Ammon's horn (tissue), 1 donor: ENCODE data around the gene ADARB1.

Experiments
- DNase-seq: peaks from one replicate; pipeline ENCODE4 v3.0.0-alpha.2; 2016; ENCODE audit warnings: low spot score

Gene ADARB1

DNA sequence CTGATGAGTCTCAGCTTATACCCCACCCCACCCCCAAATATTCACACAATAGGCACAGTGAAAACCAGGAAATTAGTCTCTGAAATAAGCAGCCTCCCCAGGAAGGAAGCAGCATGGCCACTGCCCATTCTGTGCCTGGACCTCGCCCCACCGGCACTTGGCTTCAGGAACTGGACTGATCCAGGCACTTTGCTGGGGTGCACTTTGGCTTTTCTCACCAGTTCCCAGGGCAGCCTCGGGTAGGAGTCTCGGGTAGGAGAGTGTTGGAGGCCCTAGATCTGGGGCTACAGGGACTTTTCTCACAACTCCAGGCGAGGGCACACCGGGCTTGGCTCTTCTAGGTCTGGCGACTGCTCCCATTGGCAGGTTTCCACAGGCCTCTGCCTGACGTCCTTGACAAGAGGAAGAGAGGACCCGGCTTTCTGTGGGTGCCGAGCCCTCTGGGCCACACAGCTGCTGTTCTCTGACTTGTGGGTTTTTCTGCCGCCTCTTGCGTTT, 18.7 kb downstream of the ADARB1 start:
- DNase-seq = no peak

DNA sequence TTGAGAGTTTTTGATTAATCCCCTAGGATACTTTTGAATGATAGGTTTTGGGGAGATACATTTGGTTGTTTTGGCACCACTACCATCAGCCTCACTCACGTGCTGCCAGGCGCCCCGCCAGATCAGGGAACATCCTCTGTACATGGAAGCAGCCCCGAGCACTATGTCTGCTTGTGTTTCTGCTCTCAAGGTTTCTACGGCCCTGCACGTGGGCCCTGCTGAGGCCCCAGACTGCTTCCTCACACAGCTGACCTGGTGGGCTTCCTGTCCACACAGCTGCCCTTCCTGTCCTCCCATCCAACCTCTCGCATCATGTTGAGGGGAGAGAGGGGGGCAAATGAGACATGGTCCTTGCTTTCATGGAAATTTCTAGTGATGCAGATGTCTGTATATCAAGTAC, 20.0 kb downstream of the ADARB1 start:
- DNase-seq = no peak

DNA sequence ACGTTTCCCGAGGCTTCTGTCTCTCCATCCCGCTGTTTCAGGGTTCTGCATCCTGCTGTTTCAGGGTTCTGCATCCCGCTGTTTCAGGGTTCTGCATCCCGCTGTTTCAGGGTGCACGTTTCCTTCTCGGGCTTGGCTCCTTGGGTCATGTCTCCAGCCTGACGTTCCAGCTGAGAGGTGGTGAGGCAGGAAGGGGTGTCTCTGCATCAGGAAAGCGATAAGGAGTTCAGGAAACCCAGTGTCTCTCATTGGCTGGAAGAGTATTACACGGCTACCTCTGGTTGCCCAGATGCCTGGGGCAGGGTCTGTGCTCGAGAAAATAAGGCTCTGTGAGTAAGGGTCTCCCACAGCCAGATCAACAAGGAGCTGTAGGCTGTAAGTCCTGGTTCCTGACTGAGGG, 21.1 kb downstream of the ADARB1 start:
- no peak for DNase-seq

DNA sequence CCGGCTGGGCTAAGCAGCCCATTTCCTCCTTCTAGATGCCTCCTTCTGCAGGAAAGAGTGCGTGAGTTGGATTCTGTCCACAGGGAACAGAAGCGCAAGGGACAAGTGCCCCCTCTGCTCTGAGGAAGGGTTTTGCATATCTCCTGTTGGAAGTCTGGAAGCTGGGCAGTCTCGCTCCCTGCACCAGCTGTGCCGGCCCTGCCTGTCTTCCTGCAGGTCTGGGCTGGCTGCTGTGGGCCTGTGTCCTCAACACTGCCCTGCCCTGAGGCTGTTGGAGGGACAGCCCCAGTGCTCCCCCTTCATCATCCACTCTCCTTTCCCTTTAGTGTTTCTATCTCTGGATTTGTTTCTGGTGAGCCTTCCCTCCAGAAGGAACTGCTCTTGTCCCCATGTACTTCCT, 21.8 kb downstream of the ADARB1 start:
- no peak for DNase-seq

DNA sequence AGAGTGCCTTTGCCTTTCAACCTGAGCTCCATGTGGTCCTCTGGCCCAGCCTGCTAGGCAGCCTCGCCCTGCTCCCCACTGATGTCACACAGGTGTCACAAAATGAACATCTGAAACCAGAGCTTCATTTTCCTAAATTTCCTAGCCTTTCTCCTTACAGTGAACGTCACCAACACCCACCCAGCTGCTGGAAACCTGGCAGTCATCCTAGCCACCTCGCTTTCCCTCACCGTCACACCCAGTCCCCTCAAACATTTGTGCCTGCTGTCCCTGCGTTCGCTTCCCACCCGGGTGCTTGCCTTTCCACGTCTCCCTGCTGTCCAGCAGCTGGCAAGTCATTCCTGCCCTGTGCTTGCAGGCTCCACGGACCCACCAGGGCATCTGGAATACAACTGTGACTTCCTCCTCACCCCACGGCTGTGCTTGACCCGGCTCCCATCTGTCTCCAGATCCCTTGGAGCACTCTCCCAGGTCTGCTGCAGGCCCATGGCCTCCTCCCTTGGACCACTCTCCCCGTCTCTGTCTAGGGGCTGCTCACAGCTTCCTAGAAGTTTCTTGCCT, 23.5 kb downstream of the ADARB1 start:
- no peak for DNase-seq

DNA sequence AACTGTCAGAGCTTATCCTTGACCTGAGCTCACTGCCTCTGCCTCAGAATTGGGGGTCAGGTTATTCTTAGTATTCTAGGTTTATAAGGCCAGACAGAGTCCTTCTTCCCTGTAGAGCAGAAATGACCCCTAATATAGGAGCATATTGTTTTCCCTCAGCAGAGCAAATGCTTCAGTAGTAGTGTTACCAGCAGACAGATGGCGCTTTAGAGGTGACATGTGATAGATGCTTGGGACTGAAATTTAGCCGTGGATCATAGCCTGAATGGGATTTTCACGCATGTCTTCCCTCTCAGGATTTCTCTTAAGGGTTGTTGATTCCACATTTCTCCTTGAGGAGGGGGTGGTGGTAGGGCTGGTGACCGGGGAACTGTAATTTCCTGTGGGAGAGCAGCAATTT, 24.5 kb downstream of the ADARB1 start:
- no peak for DNase-seq

DNA sequence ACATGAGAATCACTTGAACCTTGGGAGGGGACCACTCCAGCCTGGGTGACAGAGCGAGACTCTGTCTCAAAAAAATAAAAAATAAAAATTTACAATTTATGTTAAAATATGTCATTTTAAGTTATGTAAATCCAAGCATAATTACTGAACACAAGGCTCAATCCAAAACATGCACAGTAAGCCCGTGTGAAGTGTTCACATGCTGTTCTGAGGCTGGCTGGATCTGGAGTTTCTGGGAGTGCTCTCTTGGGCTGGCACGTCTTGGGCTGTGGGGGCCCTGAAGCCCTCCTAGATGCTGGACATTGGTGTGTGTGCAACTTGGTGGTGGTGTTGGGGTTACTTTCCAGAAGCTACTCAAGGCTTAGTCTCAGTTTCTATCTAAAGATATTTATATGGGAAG, 25.2 kb downstream of the ADARB1 start:
- no peak for DNase-seq

DNA sequence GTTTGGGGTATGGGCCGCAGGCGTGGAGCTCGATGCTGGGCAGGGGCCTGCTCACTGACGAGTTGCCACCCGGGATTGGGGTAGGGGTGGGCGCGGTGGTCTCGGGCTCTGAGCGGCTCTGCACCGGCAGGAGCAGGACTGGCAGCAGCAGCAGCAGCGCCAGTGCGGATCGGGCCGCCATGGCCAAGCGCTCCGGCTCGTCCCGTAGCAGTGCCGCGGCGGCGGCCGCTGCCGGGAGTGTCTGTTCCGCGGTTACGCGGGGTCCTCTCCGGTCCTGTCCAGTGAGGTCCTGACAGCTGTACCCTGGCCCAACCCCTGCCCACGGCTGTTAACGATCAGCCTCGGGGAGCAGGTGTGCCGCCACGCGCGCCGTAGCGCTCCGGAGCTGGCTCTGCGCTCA, 26.5 kb downstream of the ADARB1 start:
- DNase-seq = no peak

DNA sequence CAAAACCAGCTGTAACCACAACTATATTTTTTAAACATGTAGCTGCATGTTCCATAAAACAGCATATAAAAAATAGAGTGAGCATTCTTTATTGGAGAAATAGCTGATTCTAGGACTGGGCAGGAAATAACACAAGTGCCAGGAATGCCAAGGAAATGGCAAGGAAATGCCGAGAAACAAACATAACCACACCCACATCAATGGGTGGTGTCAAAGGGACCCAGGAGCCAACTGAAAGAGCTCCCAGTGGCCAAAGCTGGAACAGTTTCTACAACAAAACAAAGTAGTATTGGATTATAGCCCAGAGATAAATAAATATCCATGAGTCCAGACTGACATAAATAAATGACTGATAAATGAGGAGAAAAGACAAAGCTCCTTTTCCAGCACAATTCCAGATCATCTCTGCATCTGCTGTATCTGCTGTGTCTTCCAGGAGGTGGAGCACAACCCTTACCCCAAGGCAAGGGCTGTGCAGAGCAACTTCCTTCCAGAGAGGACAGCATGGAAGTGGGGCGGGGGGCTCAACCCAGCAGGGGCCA, 28.1 kb downstream of the ADARB1 start:
- DNase-seq = no peak

DNA sequence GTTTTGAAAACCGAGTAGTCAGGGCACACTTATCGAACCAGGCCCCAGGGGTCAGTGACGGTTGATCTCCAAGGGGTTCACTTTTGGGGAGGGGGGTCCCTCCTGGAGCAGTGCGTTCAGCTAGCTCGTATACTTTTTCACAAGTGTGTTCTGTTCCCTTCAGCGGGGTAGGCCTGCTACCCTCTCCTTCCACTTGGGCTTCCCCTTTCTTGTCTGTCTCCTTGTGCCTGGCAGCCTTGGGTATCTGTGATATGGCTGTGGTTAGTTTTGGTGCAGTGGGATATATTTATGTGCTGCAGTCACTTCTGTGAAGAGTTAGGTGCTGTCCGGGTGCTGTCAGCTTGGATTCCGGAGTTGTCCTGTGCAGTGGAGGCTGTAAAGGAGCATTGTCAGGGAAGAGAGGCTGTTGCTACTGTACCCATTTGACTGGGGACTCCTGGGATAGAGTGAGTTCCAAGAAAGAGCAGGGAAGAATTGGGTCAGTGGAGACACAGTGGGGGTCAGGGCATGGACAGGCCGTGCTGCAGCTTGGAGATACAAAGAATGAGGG, 29.7 kb downstream of the ADARB1 start:
- DNase-seq = no peak

DNA sequence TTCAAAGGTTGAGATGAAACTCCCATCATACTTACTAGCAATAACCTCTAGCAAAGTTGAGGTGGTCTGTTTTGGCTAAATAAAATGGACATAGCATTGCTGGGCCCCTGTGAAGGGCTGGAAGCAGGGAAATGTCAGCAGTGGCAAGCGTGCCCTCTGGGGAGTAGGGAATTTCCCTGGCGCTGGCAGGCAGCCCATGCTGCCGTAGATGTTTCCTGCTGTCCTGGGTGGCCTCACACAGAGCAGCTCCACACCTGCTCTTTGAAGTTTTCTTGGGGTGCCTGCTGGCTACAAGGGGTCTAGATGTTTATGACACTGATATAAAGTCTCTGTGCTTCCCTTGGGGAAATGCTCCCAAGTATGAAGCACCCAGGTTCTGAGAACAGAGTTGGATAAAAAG, 30.2 kb downstream of the ADARB1 start:
- no peak for DNase-seq

DNA sequence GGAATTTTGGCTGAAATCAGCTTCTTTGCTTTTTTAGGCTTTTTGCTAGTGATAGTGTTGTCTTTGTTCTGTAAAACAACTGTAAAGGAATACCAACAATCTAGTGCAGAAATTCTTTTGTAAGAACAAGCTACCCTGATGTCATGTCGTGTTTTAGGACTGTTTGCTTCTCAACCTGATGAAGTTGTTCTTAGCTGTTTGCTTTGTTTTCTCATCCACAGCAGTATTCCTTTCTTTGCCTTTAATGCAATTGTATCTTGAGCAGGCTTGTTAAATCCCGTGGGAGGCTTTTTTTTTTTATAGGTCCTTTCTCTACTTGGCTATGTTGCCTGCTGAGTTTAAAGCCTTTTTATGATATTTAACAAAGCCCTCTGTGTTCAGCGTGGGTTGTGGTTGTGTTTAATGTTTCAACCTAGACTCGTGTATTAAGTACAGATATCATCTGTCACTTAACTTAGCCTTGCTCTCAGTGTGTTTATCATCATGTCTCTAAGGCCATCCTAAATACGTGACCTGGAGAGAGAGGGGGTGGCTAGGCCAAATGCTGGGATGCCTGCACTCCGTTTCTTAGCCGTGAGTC, 31.6 kb downstream of the ADARB1 start:
- no peak for DNase-seq

DNA sequence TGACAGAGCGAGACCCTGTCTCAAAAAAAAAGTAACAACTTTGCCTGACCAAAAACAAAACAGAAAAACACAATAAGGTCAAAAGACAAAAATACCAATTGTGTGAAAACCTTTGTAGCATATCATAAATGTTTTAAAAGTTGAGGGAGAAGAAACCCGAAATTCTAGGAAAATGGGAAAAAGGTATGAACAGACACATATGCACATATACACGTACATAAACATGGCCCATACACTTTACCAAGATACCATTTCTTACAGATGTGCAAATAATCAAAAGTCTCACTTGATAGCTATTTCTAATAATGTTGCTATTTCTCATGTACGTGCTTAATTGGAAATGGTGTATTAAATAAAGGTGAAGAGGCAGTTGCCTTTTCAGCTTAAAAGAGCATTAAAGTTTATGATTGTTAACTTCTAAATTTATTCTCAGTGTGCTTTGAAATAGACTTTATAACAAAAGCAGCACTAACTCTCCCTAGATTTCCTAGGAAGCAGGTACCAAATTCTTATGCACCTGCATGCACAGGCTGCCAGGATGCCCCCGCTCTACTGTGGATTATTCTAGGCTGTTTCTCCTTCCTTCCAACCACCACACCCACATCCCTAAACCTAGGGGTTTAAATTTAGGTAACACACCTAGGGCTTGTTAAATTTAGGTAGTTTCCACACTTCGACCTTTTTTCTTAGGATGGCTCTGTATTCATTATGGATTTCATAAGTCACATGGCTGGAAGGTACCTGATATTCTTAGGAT, 33.8 kb downstream of the ADARB1 start:
- no peak for DNase-seq

DNA sequence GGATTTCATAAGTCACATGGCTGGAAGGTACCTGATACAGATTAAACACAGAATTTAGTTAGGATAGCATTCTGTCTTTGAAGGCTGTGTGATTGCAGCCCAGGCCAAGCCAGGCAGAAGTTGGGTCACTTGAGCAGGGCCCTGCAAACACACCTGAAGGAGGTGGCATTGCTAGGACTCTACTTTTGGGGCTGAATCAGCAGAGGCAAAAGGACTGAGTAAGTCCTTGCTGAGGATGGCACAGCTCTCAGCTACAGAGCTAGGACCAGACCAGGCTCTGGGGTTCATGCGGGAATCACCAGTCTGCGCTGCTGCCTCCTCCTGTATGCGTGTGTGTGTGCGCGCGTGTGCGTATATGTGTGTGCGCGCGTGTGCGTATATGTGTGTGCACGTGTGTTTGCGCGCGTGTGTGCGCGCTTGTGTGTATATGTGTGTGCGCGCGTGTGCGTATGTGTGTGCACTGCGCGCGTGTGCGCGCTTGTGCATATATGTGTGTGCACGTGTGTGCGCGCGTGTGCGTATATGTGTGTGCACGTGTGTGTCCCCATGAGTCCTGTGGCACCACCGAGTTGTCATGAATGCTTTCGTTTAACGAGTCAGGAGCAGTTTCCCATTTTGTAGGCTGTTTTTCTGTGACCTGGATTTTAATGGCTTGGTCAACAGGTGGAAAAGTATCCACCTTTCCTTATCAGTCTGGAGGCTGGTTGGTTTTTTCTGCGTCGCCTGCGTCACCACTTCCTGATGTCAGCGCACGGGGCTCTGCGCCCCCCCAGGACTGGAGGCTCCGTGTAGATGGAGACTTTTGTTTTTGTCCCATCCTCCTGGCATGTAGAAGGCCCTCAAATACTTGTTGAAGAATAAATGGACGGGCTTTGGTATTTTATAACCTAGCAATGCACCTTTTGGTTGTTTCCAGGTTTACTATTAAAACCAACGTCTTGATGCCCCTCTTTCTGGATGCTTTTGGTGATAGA, 34.7 kb downstream of the ADARB1 start:
- DNase-seq = no peak

DNA sequence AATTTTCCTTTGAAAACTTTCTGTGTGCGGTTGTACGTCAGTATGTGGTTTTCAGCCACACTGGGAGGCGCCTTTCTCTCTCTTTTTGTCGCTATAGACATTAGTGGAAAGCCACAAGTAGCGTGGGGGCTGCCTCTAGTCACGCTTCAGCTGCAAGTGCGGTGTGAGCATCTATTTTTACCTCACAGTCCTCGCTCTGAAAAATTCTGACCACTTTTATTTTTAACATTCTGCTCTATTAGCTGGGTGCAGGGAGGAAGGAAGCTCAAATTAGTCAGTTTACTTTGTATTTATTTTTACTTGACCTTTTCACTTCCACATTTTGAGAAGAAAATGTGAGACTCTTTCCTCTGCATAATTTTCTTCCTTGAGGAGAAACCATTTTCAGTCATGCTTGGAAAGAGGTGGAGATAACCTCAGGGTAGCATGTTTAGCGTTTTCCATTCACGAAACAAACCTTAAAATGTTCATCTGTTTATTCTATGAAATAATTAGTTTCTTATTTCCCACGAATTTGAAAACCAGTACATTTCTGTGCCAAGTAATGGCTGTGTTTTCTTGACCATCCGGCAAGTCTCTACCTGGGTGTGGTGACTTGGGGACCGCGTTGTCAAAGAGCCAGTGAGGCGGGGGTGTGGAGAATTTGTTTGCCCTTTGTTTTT, 35.6 kb downstream of the ADARB1 start:
- peak; percentile 24 for DNase-seq

DNA sequence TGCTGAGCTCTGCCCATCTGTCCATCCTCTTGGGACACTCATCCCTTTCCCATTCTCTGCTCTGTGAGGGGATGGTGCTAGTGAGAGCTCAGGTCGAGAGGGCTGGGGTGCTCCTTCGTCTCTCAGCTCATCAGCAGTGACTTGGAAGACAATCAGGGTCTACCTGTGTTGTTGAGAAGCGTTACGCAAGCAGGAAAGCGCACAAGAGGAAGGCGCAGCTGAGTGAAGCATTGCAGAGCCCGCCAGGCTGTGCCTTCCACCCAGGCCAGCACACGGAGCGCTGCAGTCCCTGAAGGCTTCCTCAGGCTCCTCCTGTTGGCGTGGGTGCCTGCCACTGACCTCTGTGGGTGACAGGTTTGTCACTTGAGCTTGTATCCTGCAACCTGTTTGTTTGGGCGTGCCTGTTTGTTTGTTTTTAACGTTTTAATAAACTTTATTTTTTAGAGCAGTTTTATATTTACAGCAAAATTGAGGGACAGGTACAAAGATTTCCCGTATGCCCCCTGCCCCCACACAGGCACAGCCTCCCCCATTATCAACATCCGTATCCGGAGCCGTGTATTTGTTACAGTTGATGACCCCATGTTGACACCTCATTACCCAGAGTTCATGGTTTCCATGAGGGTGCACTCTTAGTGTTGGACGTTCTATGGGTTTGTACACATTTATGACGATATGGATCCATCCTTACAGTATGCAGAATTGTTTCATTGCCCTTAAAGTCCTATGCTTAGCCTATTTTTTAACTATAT, 36.7 kb downstream of the ADARB1 start:
- DNase-seq = no peak

DNA sequence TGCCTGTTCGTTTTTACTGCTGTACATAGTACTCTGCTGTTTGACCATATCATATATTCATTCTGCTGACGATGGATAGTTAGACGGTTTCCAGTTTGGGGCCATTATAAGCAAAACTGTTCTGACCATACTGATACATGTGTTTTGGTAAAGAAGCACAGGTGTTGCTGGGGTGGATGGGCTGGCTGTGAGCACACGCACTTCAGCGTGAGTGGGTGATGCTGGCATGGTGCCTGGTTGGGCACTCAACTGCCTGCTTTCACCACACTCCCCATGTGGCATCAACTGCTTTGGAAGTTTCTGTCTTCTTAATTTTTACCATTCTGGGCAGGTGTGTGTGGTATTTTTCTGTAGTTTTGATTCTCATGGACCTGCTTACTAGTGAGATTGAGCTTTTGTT, 37.3 kb downstream of the ADARB1 start:
- peak; percentile 56 for DNase-seq

DNA sequence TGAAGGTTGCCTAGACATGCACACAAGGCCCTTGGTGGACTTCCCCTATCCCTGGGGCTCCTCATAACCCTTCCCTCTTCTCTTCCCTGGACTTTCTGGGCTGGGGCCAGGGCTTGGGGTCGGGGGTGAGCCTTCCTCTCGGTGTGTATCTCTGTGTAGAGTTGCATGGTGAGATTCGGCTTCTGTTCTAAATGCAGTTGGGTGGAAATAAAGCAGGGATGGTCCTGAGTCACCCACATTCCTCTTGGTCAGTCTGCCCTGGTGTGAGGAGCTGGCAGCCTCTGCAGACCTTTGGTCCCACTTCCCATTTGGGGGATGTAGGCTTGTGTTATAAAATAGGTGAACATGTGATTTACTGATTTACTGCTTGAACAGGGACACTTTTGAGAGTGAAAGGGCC, 38.0 kb downstream of the ADARB1 start:
- no peak for DNase-seq

DNA sequence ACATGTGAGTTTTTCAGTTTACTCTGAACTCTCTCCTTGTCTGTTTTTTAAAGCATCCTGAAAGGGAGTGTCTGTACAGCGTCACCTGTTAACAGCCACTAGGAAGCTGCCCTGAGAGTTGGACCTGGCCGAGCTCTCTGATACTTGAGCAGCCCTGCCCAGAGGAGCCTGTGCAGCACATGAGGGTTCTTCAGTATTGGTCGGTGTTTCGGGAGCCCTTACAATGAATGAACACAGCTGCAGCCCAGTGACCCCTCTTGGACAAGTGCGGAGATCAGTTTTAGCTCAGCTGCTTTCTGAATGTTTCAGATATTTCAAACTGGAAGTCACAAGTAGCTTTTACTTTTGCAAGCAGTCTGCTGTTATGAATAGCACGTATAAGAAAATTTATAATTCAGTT, 39.2 kb downstream of the ADARB1 start:
- no peak for DNase-seq

DNA sequence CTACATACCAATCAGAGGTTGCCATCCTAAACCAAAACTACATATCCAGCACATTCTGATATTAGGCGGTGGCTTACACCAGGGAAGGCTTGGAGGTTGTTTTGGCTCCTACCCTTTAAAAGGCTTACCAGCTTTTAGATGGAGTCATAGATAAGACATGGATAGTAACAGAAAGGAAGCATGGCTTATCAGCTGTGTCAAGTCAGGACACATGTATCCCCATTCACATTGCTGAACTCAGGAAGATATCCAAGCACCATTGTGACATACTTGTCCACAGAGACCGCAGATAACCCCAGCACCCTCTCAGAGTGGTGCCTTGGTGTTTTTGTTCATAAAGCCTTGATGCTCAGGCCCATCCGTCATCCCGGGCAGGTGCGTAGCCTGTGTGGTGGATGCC, 39.7 kb downstream of the ADARB1 start:
- no peak for DNase-seq

DNA sequence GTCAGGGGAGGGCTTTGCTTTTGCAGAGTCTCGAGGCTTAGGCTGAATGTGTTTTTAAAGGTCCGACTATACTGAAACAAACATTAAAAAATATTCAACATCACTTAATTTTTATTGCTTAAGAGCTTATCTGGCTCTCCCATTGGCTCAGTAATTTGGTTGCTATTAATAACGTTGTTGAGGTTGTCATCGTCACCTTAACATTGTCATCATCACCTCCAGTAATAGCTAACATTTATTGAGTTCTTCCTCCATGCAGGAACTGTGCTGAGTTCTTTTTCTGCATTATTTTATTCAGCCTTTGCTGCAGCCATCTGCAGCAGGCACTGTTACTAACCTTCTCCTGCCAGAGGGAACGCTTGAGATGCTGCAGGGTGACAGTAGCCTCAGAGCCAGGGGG, 40.1 kb downstream of the ADARB1 start:
- no peak for DNase-seq
